ENCODE results near the gene CCDC167.
A peak's percentile ranks its signal among the peaks of the same experiment; 100 is the strongest.

The CCDC167 gene

DNA sequence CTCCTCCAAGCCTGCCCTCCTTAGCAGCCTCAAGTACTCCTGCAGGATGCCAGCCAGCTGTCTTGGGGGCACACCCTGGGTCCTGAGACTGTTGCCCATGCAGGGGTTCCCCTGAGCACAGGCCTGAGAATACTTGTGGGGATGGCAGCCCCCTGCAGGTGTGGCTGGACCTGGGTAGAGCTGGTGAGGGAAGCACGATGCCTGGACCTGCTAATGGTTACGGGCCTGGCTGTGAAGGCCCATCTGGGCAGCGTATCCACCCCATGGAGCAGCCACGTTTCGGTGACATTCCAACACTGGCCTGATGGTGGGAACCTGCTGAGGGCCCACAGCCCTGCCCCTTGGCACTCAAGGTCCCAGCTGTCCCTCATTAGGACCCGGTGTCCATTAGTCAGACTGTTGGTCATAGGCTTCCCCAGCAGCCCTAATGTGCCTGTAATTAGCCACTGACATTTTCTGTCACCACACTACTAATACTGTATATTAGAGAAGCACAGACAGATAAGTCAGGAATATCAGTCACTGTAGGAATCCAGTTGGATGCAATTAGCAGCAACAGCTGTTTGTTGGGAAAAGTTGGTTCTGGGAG, 20.3 kb downstream of the CCDC167 start:
- in situ Hi-C loops (cut with HindIII; ENCODE audit: low sequenced_read_pairs): no loop called here
- H3K4me3 ChIP-seq (ENCODE audit: low read depth, low read length): no peak overlapping the region
- no peak for DNase-seq (ENCODE audit: low read depth, low spot score)
- TF ChIP-seq, protein P1, sequence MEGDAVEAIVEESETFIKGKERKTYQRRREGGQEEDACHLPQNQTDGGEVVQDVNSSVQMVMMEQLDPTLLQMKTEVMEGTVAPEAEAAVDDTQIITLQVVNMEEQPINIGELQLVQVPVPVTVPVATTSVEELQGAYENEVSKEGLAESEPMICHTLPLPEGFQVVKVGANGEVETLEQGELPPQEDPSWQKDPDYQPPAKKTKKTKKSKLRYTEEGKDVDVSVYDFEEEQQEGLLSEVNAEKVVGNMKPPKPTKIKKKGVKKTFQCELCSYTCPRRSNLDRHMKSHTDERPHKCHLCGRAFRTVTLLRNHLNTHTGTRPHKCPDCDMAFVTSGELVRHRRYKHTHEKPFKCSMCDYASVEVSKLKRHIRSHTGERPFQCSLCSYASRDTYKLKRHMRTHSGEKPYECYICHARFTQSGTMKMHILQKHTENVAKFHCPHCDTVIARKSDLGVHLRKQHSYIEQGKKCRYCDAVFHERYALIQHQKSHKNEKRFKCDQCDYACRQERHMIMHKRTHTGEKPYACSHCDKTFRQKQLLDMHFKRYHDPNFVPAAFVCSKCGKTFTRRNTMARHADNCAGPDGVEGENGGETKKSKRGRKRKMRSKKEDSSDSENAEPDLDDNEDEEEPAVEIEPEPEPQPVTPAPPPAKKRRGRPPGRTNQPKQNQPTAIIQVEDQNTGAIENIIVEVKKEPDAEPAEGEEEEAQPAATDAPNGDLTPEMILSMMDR (IDR thresholded peaks at IDR 0.05; ENCODE audit: low read depth, low read length): no peak

DNA sequence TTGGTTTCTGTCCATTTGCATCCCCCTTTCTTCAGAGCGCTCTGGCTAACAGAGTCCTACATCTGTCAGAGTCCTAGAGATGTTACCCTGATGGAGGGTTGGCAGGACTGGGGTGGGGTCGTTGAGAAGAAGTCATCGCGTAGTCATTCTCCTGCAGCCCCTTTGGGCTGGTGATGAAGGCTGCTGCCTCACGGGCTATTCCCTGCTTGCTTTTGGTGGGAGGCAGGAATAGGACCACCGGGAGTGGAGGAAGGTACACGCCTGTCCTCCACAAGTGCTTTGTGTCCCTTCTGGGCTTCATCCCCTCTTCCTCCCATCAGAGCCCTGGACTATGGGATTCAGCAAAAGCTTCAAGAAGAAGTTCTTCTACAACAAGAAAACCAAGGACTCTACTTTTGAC, 20.9 kb downstream of the CCDC167 start:
- TF ChIP-seq, protein P1 (IDR thresholded peaks at IDR 0.05; ENCODE audit: low read depth, low read length): no peak
- in situ Hi-C loops (cut with HindIII; ENCODE audit: low sequenced_read_pairs): no loop called here

DNA sequence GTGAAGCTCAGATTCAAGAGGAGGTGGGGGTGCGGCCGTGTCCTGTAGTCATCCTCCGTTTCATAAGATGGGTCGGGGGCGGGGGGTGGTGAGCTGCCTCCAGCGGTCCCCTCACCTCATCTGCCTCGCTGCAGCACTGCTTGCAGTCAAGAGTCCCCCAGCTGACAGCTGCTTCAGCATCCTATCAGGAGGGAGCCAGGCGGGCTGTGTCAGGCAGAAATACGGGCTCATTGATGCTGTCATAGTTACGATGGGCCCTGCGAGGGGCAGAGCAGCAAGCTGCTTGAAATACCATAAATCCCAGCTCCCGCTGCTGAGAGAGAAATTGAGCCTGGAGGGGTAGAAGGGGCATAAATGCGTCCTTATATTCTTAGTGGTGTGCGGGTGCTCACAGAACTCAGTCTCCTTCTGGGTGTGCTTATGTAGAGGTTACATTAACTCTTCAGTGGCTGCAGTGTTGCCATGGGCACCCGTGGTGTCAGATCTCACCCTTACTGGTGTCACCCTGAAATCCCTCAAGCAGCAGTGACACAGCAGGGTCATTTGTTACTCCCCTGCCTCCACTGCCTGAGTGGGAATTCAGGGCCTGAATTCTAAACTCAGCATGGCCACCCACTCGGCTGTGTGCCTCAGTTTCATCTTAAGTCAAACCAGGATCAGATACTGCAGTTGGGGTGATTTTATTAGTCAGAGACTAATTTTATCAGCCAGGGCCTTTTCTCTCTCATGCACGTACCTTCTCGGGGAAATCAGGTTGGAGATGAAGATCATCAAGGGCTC, 21.8 kb downstream of the CCDC167 start:
- in situ Hi-C loops (cut with HindIII; ENCODE audit: low sequenced_read_pairs): no loop called here
- H3K4me3 ChIP-seq (ENCODE audit: low read depth, low read length): no peak overlapping the region
- TF ChIP-seq, protein P1 (IDR thresholded peaks at IDR 0.05; ENCODE audit: low read depth, low read length): no peak
- DNase-seq (ENCODE audit: low read depth, low spot score): no peak

More for the DNA sequence above, 20.9 kb downstream of the CCDC167 start:
- no peak for DNase-seq (ENCODE audit: low read depth, low spot score)
- no peak overlapping the region for H3K4me3 ChIP-seq (ENCODE audit: low read depth, low read length)

DNA sequence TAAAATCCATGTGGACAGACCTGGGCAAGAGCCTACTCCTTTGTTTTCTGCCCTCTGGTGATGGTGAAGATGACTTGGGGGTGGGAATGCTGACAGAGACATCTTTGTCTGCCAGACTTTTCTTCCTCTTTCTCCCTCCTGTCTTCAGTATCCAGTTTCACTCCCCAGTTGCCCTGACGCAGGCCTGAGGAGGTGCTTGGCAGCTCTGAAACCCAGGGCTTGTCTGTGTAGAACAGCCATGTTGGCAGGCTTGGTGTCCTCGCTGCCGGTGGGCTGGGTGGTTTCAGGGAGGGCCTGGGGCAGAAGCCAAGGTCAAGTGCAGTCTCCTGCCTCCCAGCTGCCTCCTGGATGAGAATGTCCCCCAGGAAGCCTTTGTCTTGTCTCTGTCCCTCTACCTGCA, 22.5 kb downstream of the CCDC167 start:
- no peak for DNase-seq (ENCODE audit: low read depth, low spot score)
- in situ Hi-C loops (cut with HindIII; ENCODE audit: low sequenced_read_pairs): no loop called here
- TF ChIP-seq, protein P1 (IDR thresholded peaks at IDR 0.05; ENCODE audit: low read depth, low read length): no peak
- H3K4me3 ChIP-seq (ENCODE audit: low read depth, low read length): no peak overlapping the region

DNA sequence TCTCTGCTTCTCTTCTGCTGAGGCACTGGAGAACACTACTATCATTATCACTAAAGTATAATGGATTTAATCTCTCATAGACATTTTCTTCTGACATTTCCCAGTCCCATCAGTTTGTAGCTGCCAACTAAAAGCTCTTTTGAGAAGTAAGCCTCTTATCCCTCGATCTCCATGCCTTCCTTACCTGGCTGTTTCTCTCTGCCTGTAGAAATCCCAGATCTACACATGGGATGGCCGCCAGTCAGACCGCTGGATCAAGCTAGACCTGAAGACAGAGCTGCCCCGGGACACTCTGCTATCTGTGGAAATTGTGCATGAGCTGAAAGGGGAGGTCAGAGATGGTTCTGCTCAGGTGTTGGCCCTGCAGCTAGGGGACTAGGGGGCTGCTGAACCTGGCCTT, 25.4 kb downstream of the CCDC167 start:
- no peak for DNase-seq (ENCODE audit: low read depth, low spot score)
- TF ChIP-seq, protein P1 (IDR thresholded peaks at IDR 0.05; ENCODE audit: low read depth, low read length): no peak
- in situ Hi-C loops (cut with HindIII; ENCODE audit: low sequenced_read_pairs): no loop called here
- no peak overlapping the region for H3K4me3 ChIP-seq (ENCODE audit: low read depth, low read length)

DNA sequence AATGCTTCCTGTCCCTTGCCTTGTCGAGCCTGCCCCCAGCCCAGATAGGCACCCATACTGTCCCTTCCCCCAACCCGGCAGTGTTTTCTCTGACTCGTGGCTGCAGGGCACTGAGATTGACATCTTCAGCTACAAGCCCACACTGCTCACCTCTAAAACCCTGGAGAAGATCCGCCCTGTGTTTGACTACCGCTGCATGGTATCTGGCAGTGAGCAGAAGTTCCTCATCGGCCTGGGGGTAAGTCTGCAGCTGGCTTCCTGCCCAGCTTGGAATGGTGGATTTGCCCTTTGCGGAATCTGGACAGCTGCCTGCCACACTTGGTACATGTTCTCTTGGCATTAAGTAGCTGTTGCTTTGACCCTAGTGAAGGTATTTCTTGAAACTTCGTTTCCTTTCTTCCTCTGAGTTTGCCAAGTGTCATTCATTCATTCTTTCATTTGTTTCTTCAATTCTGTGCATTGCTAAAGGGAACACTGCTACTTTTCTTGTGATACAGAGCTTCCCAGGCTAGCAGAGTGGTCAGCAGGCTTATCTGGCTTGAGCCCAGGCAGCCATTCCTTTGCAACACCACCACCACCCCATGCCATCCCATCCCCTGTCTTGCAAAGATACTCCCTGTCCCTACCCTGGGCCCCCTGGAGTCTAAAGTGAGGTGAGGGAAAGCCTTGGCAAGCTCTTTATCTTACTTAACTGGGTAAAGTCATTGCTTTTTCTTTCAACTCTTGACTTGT, 26.2 kb downstream of the CCDC167 start:
- H3K4me3 ChIP-seq (ENCODE audit: low read depth, low read length): no peak overlapping the region
- in situ Hi-C loops (cut with HindIII; ENCODE audit: low sequenced_read_pairs): no loop called here
- DNase-seq (ENCODE audit: low read depth, low spot score): peak; percentile 54
- TF ChIP-seq, protein P1 (IDR thresholded peaks at IDR 0.05; ENCODE audit: low read depth, low read length): no peak
